GM12873 (cell line): ENCODE data around the gene PRKCQ.

ENCODE experiments used
- CTCF ChIP-seq: IDR thresholded peaks from 2 replicates; pipeline ENCODE4 v1.5.1; 2012; ENCODE audit warnings: low read depth, mild to moderate bottlenecking, moderate library complexity, low read length, control low read depth; ENCODE audit not compliant: insufficient read depth; ENCODE audit errors: missing control alignments

The PRKCQ gene

GRCh38 chr10:6558272-6558671 is 21.8 kb downstream of the PRKCQ start:
- no peak for TF ChIP-seq CTCF

GRCh38 chr10:6553937-6554336 is 26.1 kb downstream of the PRKCQ start:
- TF ChIP-seq CTCF: no peak

GRCh38 chr10:6543431-6544005 is 36.6 kb downstream of the PRKCQ start:
- no peak for TF ChIP-seq CTCF

- TF ChIP-seq CTCF: no peak
Measured at GRCh38 chr10:6542999-6543430, 37.1 kb downstream of the PRKCQ start.

GRCh38 chr10:6539833-6540232 is 40.2 kb downstream of the PRKCQ start:
- no peak for TF ChIP-seq CTCF

GRCh38 chr10:6537770-6538169 is 42.3 kb downstream of the PRKCQ start:
- no peak for TF ChIP-seq CTCF

- TF ChIP-seq CTCF: no peak
Measured at GRCh38 chr10:6536102-6536501, 44.0 kb downstream of the PRKCQ start.
